Stimulated activated CD8-positive, alpha-beta memory T cell treated with anti-CD3 and anti-CD28 coated beads, Interleukin-15, amount 100 ng/mL, for 4 hours (primary cell): ENCODE results near the gene BAIAP3.
"Not testable (repeated sequence)": the region's sequence is repeated elsewhere in the genome, so short reads cannot be mapped to it uniquely, and the experiment has no call there.

Experiments used
- DNase-seq, 2 donors: peaks; one replicate each; pipeline ENCODE4 v3.0.0-alpha.2; 2020; ENCODE audit warnings: low read depth in 2 of 2

BAIAP3 gene

DNA sequence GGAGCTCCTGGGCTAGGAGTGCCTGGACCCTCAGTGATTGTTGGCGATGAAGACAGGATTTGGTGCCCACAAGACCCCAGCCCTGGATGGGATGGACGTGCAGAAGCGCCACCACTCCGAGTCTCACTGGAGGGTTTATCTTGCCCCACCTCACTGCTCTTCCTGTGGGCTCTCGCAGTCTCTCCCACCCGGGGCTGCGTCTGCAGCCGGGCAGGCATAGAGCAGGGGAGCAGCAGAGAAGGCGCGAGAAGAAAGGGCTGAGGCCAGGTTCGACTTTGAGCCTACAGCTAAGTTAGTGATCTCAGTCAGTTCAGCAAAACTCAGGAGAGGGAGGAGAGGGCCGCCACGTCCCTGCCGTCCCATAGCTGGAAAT lies 17.4 kb upstream of the BAIAP3 start:
- DNase-seq, result no peak

DNA sequence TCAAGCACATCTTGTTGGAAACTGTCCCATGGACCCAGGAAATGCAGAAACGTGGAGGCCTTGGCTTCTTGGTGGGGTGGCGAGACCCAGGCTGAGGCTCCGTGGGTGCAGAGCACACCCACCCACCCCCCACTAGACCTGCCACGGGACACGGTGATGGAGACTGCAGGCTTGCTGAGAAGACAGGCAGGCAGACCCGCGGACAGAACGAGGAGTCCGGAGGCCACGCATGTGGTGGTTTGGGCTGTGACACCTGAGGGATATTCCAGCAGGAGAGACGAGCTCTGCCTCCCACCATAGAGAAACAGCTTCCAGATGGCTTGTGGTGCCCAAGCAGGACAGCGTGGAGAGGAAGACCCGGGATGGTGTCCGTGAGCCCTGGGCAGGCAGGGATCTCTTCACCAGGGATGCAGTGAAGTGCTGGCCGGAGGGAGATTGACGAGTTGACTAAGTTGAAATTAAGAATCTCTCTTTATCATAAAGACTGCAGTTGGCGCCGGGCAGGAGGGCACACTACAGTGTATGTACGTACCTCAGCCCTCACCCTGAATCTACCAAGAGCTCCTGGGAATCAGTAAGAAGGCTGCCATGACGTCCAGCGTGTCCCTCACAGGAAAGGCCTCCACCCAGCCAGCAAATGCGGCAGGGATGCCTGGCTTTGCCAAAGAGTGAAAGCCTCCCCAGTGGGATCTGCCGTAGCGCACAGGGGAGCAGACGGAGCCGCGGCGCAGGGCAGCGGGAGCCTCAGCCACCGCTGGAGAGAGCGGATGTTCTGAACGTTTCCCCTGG lies 15.8 kb upstream of the BAIAP3 start:
- no peak for DNase-seq

DNA sequence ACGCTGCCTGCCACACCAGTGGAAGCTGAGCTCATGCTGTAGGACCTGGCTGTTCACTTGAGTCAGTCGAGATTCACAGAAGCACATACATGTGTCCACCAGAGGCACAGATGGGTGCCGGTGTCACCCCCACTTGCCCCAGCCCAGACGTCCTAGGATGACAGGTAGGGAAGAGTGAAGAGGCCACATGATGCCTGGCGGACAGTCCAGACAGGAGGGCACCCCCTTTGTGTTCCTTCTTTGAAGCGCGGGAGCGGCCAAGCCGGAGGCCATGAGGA lies 15.2 kb upstream of the BAIAP3 start:
- no peak for DNase-seq

DNA sequence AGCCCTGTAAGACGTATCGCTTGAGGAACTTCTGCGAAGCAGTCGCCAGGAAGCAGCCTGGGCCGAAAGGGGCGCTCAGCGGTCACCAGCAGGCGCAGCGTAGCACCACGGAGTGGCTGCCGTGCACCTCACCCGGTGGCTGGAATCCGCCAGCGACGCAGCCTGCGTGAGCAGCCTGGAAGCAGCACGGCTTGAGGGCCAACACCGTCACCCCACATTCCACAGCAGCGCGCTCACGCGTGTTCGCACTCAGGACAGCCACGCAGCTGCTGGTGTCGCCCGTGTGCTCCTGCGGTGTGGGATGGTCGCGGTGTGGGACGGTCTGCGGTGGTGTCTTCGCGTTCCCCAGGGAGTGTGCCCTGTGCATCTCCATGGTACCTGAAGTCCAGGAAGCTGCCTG lies 14.4 kb upstream of the BAIAP3 start:
- DNase-seq, result no peak

DNA sequence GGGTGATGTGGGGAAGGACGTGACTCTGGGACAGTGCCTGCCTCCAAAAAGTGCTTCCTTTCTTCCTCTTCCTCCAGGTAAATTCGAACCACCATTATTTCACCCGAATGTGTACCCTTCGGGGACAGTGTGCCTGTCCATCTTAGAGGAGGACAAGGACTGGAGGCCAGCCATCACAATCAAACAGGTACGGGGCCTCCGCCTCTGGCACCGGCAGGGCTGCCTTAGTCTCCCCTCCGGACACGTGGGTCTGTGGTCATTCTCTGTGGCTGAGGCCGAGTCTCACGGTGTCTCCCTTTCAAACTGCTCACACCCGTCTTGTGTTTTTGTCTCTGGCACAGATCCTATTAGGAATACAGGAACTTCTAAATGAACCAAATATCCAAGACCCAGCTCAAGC lies 13.3 kb upstream of the BAIAP3 start:
- DNase-seq, result no peak

DNA sequence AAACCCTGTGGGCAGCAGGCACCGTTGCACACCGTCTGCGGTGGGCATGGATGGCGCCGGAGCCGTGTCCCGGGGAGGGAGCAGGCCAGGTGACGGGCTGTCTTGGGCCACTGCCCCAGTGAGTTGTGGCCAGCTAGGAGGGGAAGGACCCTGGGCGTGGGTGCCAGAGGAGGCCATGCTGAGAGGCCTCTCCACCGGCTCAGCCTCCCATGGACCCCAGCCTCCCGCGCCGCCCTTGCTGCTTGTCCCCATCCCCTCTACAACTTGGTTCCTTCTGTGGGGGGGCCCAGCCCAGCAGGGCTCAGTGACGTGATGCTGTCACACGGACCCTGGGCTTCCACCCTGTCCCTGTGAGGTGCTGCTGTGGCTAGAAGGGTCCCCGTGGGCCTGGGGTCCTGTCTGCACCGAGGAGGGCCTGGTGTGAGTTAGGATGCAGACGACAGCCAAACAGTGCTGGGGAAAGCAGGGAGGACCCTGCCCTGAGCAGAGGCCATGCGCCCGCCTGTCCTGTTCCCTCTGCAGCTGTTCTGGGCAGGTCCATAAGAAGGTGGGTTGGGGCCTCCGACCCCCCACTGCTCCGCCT lies 12.7 kb upstream of the BAIAP3 start:
- no peak for DNase-seq

DNA sequence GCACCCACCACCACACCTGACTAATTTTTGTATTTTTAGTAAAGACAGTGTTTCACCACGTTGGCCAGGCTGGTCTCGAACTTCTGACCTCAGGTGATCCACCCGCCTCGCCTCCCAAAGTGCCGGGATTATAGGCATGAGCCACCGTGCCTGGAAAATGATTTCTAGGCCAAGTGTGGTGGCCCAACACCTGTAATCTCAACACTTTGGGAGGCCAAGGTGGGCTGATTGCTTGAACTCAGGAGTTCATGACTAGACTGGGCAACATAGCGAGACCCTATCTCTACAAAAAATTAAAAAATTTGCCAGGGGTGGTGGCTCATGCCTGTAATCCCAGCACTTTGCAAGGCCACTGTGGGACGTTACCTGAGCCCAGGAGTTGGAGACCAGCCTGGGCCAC lies 11.0 kb upstream of the BAIAP3 start:
- no peak for DNase-seq

DNA sequence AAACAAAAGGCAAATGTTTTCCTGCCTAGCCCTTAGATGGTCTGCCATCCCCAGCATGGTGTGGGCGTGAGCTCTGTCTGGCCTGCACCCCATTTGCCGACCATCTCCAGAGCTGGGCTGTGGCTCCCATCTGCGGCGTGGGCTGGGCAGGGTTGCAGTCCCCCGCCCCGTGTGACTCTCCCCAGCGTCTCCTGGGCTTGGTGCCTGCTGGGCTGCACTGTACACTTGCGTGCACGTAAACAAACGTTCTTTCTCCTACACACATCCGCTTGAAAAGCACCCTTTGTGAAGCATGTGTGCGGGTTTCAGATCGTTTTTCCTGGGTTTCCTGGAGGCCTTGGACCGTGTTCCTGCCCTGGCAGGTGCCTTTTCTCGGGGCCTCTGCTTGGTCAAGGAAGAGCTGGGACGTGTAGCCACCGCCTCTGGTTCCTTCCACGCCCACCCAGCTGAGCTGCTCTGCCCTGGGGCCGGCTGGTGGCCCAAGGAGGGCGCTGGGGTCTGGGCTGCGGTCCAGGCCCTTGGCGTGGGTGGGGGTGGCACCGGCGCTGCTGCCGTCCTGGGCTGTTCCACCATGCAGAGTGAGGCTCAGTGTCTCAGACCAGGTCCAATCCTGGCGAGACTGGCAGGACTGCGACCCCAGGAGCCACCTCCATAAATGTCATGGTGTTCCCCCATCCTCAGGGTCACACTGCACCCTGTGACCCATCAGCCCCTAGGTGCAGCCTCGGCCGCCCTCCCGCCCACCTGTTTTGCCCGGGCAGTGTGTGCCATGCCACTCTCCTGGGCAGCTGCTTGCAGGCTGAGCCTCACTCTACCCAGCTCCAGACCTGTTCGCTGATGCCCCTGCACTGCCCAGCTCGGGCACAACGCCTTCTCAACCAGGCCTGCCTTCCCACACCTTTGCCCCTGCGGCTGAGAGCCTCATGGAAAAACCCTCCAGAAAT lies 9.9 kb upstream of the BAIAP3 start:
- no peak for DNase-seq

DNA sequence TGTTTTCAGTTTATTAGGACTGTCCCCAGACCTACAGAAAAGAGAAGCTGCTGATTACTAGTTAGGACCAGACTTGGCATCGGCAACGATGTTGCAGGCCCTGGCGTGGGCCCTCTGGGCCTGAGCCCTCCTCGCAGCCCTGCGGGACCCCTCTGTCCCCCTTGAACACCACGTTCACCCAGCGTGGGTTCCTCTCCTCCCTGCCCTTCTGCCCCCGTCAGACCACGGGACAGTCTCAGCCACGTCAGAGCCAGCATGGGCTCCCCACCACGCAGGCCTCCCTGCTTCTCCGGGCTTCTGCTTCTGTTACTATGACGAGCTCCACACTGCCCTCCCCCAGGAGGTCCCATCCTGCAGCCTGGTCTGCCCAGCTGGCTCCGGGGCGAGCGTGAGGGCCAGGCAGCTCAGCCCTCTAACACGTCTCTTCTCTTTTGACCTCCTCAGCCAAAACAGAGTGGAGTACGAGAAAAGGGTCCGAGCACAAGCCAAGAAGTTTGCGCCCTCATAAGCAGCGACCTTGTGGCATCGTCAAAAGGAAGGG lies 9.1 kb upstream of the BAIAP3 start:
- no peak for DNase-seq

DNA sequence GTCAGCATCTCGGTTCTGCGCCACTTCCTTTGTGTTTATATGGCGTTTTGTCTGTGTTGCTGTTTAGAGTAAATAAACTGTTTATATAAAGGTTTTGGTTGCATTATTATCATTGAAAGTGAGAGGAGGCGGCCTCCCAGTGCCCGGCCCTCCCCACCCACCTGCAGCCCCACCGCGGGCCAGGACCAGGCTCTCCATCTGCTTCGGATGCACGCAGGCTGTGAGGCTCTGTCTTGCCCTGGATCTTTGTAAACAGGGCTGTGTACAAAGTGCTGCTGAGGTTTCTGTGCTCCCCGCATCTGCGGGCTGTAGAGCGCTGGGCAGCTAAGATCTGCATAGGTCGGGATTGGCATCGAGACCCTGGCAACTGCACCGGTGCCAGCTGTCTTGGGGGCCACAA lies 8.2 kb upstream of the BAIAP3 start:
- no peak for DNase-seq

DNA sequence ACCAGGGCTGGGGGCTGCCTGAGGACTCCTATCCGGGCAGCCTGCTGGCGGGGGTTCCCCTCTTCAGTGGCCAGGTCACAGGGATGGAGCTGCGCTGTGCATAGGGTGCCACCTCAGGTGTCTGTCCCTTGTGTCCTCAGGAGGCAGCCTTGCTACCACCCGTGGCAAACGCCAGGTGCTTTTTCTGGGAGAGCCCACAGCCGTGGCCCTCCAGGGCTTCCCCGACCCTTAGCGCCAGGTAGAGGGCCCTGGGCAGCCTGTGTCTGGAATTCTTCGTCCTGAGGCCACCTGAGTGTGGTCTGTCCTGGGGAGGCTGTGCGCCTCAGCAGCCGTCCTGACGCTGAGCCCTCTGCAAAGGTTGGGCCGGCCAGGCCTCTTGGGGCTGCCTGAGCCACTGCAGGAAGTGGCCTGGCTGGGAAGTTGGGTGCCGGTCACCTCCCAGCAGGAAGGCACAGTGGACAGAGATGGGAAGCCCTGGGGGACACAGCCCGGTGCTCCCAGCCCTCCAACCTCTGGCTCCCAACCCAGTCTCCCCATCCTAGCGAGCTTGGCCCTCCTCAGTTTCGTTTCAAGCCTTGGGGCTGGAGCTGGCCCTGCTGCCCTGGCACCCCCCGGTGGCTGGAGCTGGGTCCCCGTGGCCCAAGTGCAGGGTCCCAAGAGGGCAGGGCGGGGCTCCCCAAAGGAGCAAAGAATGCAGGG lies 7.6 kb upstream of the BAIAP3 start:
- no peak for DNase-seq

DNA sequence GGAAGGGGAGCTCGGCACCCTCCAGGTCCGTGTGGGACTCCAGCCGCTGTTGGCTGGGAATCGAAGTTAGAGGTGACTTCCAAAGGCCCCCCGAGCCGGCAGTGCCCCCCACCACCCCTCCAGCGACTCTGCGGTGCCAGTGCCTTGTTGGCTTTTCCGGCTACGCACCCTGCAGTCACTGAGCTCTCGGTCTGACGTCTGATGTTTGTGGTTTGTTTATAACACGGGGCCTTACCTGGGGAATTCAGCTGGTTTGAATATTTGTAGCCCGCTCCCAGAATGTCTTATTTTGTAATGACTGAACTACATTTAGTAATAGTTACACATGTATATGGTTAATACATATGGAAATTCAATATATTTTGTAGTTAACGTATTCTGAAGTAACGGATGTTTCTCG lies 7.1 kb upstream of the BAIAP3 start:
- DNase-seq, result no peak

DNA sequence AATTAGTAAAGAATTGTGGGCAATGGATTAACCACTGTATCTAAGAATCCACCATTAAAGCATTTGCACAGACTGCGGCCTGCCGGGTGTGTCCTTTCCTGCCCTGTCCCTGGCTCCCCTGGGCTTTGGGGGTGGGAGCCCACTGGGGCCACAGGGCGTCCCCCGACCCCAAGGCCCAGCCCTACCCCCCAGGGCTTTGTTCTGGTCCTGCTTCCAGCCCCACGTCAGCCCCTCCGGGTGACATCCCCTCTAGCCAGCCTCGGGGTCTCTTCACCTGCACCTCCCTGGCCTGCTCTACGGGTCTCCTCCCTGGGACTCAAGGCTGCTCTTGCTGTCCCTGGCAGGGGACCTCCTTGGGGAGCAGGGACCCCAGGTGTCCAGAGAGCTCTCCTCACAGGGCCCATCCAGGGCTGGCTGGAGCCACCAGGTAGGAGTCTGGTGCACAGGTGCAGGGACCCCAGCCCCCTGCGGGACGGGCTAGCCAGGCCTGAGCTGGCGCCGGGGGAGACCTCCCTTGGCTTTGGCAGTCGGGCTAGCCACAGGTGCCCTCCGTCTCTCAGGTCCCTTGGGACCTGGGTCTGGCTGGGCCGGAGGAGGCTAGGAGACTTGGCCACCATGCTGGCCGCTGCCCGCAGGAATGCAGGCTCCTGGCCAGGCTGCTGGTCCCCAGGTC lies 6.4 kb upstream of the BAIAP3 start:
- DNase-seq, result no peak

DNA sequence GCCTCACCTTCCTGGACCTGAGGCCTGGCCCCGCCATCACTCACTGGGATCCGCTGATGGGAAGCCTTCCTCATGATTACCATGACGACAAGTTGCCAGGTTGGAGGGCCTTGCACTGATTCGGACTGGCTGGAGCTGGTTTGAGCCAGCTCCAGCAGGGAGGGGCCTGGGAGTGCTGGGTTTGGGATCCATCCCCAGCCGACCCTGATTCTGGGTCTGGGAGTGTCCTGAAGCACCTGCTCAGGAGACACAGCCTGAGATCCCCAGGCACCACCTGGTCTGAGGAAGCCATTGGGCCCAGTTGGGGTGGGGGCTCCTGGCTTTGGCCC lies 5.9 kb upstream of the BAIAP3 start:
- DNase-seq, result no peak

DNA sequence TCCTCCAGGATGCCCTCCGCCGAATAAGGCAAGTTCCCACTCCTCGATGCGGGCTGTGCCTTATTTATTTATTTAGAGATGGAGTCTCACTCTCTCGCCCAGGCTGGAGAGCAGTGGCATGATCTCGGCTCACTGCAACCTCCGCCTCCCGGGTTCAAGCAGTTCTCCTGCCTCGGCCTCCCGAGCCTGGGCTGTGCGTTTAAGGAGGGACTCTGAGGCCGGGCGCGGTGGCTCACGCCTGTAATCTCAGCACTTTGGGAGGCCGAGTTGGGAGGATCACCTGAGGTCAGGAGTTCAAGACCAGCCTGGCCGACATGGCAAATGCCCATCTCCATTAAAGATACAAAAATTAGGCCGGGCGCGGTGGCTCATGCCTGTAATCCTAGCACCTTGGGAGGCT lies 5.3 kb upstream of the BAIAP3 start:
- DNase-seq, result not testable (repeated sequence)

DNA sequence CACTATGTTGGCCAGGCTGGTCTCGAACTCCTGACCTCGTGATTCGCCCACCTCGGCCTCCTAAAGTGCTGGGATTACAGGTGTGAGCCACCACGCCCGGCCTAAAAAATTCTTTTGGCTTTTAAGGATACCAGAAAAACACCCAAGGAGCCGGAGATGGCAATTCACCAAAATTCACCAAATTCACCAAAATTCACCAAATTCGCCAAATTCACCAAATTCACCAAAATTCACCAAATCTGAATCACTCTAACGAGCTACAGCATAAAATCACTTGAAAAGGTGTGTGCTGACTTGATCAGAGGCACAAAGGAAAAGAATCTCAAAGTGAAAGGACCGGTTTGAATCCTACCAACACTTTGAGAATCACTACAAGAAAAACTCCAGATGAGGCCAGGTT lies 4.5 kb upstream of the BAIAP3 start:
- DNase-seq, result not testable (repeated sequence)

DNA sequence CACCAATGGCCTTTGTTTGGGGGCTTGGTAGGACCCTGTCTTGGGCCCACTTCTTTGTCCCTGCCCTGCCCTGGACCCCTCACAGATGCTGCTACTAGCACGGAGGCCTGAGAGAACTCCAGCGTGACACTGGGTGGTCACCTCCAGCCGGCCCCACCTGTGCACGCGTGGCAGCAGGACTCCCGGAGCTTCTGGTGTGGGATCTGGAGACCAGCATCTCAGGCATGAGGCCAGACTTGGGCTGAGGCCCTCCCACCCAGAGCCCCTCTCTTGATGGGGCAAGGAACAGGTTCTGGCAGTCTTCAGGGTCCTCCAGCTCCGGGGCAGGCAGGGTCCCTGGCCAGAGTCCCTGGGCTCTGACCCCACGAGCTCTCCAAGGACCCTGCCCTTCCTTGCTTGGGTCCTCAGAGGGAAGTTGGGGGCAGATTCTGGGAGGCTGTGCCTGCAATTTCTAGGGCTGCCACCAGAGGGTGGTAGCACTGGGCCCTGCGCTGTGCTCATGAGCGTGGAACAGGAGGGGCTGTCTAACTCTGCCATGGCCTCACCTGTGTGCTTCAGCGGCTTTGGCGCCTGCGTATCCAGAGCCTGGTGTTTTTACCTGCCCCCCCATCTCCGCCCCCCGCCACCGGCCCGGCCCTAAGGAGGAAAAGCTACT lies 3.1 kb upstream of the BAIAP3 start:
- no peak for DNase-seq

DNA sequence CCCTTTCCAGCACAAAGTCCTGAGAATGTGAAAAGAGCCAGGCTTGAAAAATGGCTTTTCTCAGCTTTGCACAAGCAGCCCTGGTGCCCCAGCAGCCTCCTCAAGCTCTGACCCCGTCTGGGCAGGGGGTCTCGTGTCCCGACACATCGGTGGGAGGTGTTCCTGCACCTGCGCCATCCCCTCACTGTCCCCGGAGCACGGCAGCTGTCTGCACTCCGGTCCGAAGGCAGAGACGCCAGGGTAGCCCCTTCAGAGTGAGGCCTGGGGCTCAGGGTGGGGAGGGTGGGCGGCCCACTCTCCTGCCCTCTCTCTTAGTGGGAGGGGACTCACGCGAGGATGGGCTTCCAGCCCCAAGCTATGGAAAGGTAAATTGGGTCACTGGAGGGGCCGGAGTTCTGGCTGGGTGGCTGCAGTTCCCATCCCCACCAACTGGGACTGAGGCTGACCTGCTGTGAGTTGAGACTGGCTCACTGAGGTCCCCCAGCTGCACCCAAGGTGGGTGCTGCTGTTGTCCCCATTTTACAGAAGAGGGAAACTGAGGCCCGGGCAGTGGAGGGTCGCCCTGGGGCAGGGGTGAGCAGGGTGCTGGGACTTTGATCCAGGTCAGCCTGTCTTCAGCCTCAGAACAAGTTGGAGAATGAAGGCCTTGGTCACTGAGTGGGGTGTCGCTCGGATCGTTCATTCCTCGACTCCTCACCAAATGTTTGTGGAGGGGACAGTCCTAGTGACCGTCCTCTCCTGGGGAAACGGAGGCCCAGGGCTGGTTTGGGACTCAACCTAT lies 2.3 kb upstream of the BAIAP3 start:
- no peak for DNase-seq

DNA sequence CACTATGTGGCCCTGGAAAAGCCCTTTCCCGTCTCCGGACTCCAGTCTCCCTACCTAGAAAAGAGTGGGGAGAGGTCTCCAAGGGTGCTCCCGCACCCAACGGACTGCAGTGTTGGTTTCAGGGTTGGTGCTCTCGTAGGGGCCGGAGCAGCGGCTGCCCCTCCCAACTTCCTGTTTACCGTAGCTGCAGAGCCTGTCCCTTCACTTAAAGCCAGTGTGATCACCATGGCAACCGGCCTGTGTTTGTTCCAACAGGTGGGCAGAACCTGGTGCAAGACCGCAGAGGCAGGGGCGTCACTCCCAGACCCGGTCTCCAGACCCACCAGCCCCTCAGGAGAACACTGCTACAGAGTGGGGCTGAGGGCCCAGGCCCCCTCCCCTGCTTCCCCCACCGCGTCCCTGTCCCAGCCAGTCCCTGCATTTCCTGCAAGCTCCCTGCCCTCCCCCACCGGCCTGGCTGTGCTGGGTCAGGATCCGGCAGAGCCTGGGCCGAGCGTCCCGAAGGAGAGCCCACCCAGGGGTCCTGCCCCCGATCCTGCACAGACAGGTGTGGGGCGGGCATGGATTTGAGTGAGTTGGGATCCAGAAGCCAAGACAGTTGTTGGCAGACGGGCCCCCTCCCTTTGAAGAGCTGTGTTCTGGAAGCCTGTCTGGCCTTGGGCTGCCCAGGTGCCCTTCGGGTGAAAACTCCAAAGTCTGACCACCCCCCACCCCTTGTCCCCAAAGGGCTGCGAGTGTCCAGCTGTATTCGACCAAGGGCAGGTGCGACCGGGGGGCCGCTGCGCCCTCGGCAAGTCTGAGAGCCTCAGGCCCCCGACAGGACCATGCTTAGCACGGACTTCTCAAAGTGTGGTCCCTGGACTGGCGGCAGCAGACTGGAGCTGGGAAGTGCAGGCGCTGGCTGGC lies 1.5 kb upstream of the BAIAP3 start:
- peak in 1 of 2 donors; percentile 18 for DNase-seq
